GM19328 (cell line): ENCODE data around the gene GMCL1.
A peak's percentile ranks its signal among the peaks of the same experiment; 100 is the strongest.

Experiments used
- ATAC-seq: cut with Tn5 transposase; IDR thresholded peaks from one replicate; pipeline ENCODE4 v1.9.1; 2021; ENCODE audit warnings: mild to moderate bottlenecking, moderate library complexity; ENCODE audit not compliant: unreplicated experiment

Gene GMCL1, protein sequence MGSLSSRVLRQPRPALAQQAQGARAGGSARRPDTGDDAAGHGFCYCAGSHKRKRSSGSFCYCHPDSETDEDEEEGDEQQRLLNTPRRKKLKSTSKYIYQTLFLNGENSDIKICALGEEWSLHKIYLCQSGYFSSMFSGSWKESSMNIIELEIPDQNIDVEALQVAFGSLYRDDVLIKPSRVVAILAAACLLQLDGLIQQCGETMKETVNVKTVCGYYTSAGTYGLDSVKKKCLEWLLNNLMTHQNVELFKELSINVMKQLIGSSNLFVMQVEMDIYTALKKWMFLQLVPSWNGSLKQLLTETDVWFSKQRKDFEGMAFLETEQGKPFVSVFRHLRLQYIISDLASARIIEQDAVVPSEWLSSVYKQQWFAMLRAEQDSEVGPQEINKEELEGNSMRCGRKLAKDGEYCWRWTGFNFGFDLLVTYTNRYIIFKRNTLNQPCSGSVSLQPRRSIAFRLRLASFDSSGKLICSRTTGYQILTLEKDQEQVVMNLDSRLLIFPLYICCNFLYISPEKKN

DNA sequence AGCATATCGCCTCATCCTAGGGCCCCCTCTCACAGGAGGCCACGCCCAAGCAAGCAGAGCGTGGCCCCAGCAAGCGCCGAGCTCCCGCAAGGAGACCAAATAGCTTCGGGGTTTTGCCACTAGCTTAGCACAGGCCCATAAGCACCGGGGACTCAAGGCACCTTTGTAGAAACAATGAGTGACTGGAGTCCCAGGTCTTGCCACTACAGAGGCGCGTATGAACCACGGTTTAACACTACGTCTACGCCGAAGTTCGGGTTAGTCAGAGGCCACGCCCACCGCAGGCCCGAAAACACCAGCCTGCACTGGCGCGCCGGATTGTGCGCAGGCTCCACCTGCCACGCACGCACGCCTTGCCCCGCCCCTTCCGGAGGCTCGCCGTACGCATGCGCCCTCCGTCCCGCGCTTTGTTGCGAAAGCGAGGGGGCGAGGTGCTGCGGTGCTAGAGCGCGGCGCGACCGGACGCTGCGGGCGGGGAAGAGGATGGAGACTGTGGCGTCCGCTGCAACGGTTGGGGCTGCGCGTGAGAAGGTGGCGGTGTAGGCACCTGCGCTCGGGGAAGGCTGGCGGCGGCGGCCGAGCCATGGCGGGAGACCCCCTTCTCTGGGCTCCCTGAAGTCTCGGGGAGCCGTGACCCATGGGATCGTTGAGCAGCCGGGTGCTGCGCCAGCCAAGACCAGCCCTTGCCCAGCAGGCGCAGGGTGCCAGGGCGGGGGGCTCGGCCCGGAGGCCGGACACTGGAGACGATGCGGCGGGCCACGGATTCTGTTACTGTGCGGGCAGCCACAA is at the start of gene GMCL1:
GMCL1 (plus strand) TSS at position 405 of the 789 bp plus-strand sequence; CDS start at position 638, 233 bp downstream.
- ATAC-seq, result peak; percentile 88

GRCh38 chr2:69780921-69781320 is 48.5 kb upstream of the GMCL1 start:
- ATAC-seq, result no peak

DNA sequence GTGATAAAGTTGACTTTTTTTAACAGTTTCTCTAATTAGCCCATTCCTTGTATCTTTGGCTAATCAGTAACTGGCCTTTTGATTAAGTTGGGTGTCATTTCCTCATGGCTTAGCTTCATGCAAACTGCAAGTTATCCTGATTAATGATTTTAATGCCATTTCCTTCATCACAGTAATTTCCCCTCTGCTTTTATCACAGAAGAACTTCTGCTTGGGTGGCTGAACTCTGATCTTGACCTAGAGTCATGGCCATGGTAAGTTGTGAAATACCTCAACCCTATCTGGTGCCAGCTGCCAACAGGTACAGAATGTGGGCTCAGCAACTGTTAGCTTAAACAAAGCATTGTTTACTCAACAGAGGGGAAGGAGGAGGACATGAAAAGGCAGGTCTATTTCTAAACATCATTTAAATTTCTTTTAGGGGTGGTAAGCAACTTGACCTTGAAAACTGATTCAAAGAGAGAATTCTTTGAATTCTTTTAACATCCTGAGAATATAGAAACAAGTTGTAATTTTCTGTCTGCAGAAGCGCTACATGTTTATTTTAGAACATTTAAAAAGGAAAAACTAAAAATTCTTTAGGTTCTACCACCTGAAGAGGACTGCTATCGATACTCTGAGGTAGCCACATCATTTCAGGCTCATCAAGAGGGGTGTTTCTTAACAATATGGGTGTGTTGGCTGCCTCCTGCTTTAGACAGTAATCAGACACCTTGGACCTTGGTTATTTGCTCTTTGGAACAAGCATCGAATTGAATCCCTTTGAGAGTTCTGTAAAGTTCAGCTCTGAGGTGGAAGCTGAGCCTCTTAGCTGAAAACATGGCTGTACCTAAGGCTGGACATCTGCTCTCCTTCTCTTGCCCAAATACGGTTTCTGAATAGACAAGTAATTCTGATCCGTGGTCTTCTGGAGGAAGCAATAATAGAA is 47.9 kb upstream of the GMCL1 start:
- ATAC-seq, result no peak

DNA sequence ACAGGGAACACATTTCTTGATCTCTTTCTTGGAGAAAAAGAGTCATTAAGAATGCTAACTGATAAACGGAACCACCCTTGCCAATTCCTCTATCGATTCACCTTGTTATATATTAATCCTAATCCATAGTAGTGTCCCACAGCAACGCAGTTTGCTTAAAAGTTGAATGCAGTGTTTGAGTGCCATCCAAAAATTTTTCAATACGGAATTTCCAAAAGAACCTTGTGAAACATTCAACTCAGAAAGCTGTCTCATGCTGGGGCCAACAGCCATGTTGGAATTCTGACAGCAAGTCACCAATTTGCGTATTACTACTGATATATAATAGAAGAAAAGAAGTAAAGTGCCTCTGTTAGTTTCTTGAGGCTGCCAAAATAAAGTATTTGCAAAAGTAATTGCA is 45.2 kb upstream of the GMCL1 start:
- ATAC-seq, result no peak

GRCh38 chr2:69785358-69785757 is 44.1 kb upstream of the GMCL1 start:
- no peak for ATAC-seq

DNA sequence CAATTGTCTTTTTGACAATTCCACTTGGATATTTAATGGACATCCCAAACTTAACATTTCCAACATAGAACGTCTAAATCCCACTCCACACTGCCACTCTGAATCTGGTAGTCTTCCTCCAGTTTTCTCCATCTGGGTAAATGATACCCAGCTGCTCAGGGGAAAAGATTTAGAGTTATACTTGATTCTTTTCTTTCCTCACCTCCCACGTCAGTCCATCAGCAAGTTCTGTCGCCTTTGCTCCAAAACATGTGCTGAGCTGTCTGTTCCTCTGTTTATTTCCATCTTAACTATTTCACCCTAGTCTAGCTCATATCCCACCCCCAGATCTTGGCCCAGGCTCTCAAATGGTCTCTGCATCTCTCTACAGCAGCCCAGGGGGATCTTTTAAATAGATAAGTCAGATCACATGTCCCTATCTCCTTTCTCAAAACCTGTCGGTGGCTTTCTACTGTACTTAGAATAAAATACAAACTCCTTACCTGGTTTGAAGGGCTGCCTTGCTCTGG is 43.4 kb upstream of the GMCL1 start:
- ATAC-seq, result no peak

DNA sequence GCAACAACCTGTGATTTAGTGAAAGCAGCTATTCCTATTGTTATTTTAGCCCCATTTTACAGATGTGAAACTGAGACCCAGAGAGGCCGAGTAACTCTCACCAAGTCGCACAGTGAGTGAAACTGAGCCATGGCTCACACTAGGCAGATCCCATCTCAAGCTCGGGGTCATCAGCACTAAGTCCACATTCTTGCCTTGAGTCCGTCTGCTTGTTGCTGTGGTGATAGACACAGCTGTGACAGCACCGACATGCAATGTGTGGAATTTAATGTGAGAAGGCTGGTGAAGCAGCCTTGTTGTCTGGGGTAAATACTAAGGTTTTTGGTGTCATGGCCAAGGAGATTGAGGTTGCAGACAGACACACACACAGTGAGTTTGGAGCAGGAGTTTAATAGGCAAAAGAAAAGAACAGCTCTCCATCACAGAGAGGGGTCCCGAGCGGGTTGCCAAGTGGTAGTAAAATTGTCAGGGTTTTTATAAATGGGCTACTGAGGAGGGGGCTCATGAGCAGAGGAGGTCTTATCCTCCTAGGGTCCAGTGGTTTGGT is 40.2 kb upstream of the GMCL1 start:
- peak; percentile 38 for ATAC-seq

DNA sequence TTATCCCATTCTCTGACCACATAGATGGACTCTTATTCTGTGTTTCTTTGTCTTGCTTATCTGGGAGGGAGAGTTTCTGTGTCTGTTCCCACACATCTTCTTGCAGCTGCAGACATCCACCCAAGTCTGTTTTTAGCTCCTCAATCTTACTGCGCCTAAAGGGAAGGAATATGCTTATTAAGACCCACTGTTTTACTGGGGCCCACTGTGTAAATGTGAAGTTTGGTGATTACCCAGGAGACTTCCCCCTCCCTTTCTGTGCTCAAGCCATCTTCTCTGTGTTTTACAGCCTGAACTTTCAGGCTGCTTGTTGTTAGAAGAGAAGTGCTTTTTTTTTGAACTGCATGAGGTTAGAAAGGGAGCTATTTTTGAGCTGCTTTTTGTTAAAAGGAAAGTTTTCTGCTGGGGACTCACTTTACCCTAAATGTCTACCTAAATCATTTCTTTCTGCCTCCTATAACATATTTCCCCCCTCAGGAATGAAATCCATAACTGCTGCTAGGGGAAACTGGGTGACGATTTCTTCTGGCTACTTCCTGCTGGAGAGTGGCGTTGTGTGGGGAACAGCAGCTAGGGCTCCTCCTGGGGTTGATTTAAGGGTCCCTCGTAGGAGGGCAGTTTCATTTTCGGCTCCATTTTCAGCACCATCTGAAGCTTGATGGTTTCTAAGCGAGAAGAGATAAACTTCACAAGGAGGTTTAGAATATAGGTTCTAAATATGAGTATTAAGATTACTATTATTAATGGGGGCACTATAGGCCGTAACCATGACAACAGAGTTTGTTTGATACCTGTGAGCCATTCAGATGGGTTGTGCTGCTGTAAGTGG is 39.5 kb upstream of the GMCL1 start:
- peak; percentile 49 for ATAC-seq

DNA sequence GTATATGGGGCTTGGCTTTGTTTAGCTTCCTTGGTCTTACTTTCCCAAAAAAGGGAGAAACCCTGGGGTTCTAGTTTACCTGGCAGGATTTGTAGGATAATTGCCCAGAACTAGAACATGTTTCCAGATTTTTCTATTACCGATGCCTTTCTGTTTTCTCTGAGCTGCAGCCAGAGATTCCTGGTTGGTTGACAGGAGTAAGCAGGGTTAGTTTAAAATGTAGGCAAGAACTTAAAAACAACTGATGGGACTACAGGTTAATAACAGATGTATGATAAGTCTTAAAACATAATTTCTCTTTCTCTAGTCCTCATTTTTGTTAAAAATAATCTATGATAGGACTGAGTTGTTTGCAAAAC is 38.9 kb upstream of the GMCL1 start:
- no peak for ATAC-seq

- no peak for ATAC-seq
Measured at GRCh38 chr2:69791045-69791444, 38.4 kb upstream of the GMCL1 start.

GRCh38 chr2:69796174-69796573 is 33.3 kb upstream of the GMCL1 start:
- no peak for ATAC-seq

DNA sequence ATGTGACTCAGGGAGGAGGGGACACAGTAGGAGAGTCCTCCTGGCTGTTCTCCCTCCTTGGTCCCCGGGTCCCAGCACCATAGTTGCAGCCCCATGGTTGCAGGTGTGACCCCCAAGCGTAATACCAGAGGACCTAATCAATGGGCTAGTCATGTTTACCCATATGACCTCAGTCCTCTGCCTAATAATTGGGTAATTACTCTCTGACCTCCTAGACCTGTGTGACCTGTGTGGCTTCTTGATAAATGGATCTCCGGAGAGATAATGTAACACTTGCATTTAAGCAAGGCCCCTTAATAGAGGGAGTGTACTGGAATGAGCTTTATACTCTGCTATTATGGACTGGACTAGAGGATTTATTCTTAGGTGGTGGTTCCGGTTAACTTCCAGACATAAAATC is 32.2 kb upstream of the GMCL1 start:
- no peak for ATAC-seq

- ATAC-seq, result no peak
Measured at GRCh38 chr2:69797836-69798289, 31.6 kb upstream of the GMCL1 start.

DNA sequence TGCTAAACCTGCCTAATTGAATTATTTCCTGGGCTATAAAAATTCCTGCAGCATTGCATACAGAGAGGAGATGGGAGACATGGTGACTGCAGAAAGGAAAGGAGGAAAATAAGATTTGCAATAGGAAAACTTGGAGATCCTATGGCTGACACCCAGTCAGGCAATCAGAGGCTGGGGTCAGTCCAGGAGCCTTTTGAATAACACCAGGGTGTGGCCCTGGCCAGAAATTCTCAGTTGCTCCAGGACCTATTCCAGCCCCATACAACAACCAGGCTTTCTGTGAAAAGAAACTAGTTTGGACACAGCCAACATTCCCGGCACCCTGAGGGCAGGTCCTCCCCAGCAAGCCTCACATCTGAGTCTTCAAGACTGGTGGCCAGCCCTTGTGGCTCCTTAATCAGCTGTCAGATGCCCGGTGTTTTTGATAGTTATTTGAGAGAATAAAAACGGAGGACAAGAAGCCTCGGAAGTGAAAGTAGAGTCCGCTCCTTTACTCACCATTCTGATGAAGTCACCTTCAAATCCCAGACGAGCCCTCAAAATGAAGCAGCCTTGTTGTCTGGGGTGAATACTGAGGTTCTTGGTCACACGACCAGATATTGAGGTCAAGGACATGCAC is 31.1 kb upstream of the GMCL1 start:
- no peak for ATAC-seq

GRCh38 chr2:69798909-69799526 is 30.4 kb upstream of the GMCL1 start:
- no peak for ATAC-seq

GRCh38 chr2:69801745-69802290 is 27.6 kb upstream of the GMCL1 start:
- ATAC-seq, result no peak

DNA sequence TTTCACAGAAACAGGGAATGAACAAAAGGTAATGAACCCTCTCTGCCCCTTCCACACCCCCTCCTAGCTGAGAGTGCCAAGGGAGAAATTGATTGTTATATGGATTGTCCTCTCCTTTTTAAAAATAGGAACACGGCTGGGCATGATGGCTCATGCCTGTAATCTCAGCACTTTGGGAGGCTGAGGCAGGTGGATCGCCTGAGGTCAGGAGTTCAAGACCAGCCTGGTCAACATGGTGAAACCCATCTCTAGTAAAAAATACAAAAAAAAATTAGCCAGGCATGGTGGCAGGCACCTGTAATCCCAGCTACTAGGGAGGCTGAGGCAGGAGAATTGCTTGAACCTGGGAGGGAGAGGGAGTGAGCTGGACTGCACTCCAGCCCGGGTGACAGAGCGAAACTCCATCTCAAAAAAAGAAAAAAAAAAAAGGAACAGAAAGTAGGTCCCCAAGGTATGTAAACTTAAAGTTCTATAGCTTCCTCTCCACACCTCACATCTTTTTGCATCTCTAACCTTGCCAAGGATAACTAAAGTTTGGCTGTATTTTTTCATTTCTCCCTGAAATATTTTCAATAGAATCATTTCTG is 26.6 kb upstream of the GMCL1 start:
- peak; percentile 63 for ATAC-seq

GRCh38 chr2:69804416-69804815 is 25.0 kb upstream of the GMCL1 start:
- ATAC-seq, result no peak
